ENCODE results near the gene FGB.

- TF ChIP-seq CTCF (conservative IDR thresholded peaks at IDR 0.05 in 1 of 2, IDR thresholded peaks at IDR 0.05 in 1 of 2; ENCODE audit: low read depth in 1 of 2, low read length in 2 of 2) (no peak), EZH2 (IDR thresholded peaks at IDR 0.05; ENCODE audit: low read length, missing control alignments) (no peak)
Observed at GRCh38 chr4:154602404-154603020, 39.7 kb downstream of the FGB start.
